SK-N-SH (cell line): ENCODE data around the gene TOR1A. TPM values are rescaled to one million over a fixed set of nuclear protein-coding genes. Genes with fewer than 3 reads are reported as not detected.

Experiments used
- CTCF ChIA-PET: fragments of 300-600, 350-600 bp; formaldehyde crosslinking; extraction: SDS; loops from one replicate; lab custom pipeline; 2021; lab: Yijun Ruan, JAX
- POLR2A ChIA-PET: fragments of 350-600 bp; sonication (Branson Sonifier 250); formaldehyde crosslinking; extraction: SDS; loops from one replicate; lab custom pipeline; 2020; ENCODE audit warnings: antibody characterized with exemption, inconsistent platforms; lab: Yijun Ruan, JAX
- DNase-seq: peaks from one replicate; pipeline ENCODE4 v3.0.0; 2012
- H2AFZ ChIP-seq: fragments of 200-600 bp; sonication (generic); 2 replicates; pipeline ENCODE4 v1.8.1; 2016; ENCODE audit warnings: antibody characterized with exemption, mild to moderate bottlenecking, low read depth
- H3F3A ChIP-seq: fragments of 200-600 bp; sonication (generic); replicated peaks from 2 replicates; pipeline ENCODE3; 2016; ENCODE audit warnings: antibody characterized with exemption, mild to moderate bottlenecking; ENCODE audit not compliant: insufficient read depth
- H3K27ac ChIP-seq, 2 experiments: fragments of 200-500 bp in 1 of 2; fragments of 200-600 bp in 1 of 2; sonication (Bioruptor generic) in 1 of 2; sonication (generic), shearing (Covaris generic) in 1 of 2; 2 replicates each; pipeline versions ENCODE4 v1.5.1 to v1.6.1; 2014 to 2016; ENCODE audit warnings: low read depth in 2 of 2, inconsistent platforms in 1 of 2, low read length in 1 of 2, mild to moderate bottlenecking in 1 of 2, mixed read lengths in 1 of 2
- H3K27me3 ChIP-seq: fragments of 200-600 bp; sonication (generic), shearing (Covaris generic); 2 replicates; pipeline ENCODE4 v1.6.1; 2016; ENCODE audit warnings: mixed run types; ENCODE audit not compliant: insufficient read depth
- H3K36me3 ChIP-seq, 2 experiments: fragments of 200-500 bp in 1 of 2; fragments of 200-600 bp in 1 of 2; sonication (Bioruptor generic) in 1 of 2; sonication (generic) in 1 of 2; replicated peaks in 1 of 2; 2 replicates each; pipeline versions ENCODE3 to v1.5.1; 2014 to 2016; ENCODE audit warnings: low read length in 1 of 2, mild to moderate bottlenecking in 1 of 2; ENCODE audit not compliant: insufficient read depth in 2 of 2, control insufficient read depth in 1 of 2
- H3K4me1 ChIP-seq, 2 experiments: fragments of 200-500 bp in 1 of 2; fragments of 200-600 bp in 1 of 2; sonication (Bioruptor generic) in 1 of 2; sonication (generic), shearing (Covaris generic) in 1 of 2; 2 replicates each; pipeline versions ENCODE4 v1.5.1 to v1.6.1; 2014 to 2016; ENCODE audit warnings: low read depth in 1 of 2, low read length in 1 of 2, mixed run types in 1 of 2; ENCODE audit not compliant: insufficient read depth in 2 of 2, control insufficient read depth in 1 of 2
- H3K4me2 ChIP-seq: fragments of 200-600 bp; sonication (generic), shearing (Covaris generic); 2 replicates; pipeline ENCODE4 v1.6.1; 2017; ENCODE audit warnings: mixed run types
- H3K4me3 ChIP-seq, 2 experiments: fragments of 200-500 bp in 1 of 2; fragments of 200-600 bp in 1 of 2; sonication (Bioruptor generic) in 1 of 2; sonication (generic), shearing (Covaris generic) in 1 of 2; 2 replicates each; pipeline versions ENCODE4 v1.5.1 to v1.8.1; 2014 to 2016; ENCODE audit warnings: low read depth in 2 of 2, inconsistent platforms in 1 of 2, low read length in 1 of 2, mild to moderate bottlenecking in 1 of 2, mixed read lengths in 1 of 2, moderate library complexity in 1 of 2
- H3K79me2 ChIP-seq: fragments of 200-600 bp; sonication (generic); 2 replicates; pipeline ENCODE4 v1.8.1; 2017; ENCODE audit warnings: mild to moderate bottlenecking; ENCODE audit not compliant: insufficient read depth
- H3K9ac ChIP-seq: fragments of 200-600 bp; sonication (generic); 2 replicates; pipeline ENCODE4 v1.6.1; 2017; ENCODE audit warnings: mixed run types
- H3K9me2 ChIP-seq: fragments of 200-600 bp; sonication (generic); 2 replicates; pipeline ENCODE4 v1.6.1; 2017; ENCODE audit warnings: mixed run types
- H3K9me3 ChIP-seq: fragments of 200-600 bp; sonication (generic); 2 replicates; pipeline ENCODE4 v1.6.1; 2017; ENCODE audit warnings: mixed run types, mild to moderate bottlenecking, moderate library complexity
- H4K20me1 ChIP-seq: fragments of 200-600 bp; sonication (generic); 2 replicates; pipeline ENCODE4 v1.6.1; 2017; ENCODE audit warnings: mild to moderate bottlenecking, mixed run types; ENCODE audit not compliant: insufficient read depth
- CHD2 ChIP-seq: fragments of 150-350 bp; IDR thresholded peaks from 2 replicates; pipeline ENCODE4 v1.6.1; 2018; ENCODE audit warnings: low read length; ENCODE audit not compliant: partially characterized antibody
- ELF1 ChIP-seq: IDR thresholded peaks from 2 replicates; pipeline ENCODE4 v1.4.0; 2012
- EP300 ChIP-seq, 2 experiments: IDR thresholded peaks; 2 replicates each; pipeline versions ENCODE4 v1.4.0 to v1.6.1; 2012; ENCODE audit warnings: borderline replicate concordance in 1 of 2, low read depth in 1 of 2, low read length in 1 of 2
- FOXM1 ChIP-seq: IDR thresholded peaks from 2 replicates; pipeline ENCODE4 v1.4.0; 2012; ENCODE audit warnings: low read depth, mild to moderate bottlenecking
- GABPA ChIP-seq: IDR thresholded peaks from 2 replicates; pipeline ENCODE4 v1.4.0; 2012; ENCODE audit warnings: low read depth, mild to moderate bottlenecking
- GATA2 ChIP-seq: sonication (generic); formaldehyde crosslinking; IDR thresholded peaks from 2 replicates; pipeline ENCODE4 v1.5.0; 2020; ENCODE audit warnings: mild to moderate bottlenecking, missing genetic modification reagents
- JUND ChIP-seq: IDR thresholded peaks from 2 replicates; pipeline ENCODE4 v1.4.0; 2012
- MAX ChIP-seq: IDR thresholded peaks from 2 replicates; pipeline ENCODE4 v1.4.0; 2012; ENCODE audit warnings: low read depth
- MEF2A ChIP-seq: IDR thresholded peaks from 2 replicates; pipeline ENCODE4 v1.4.0; 2012; ENCODE audit warnings: low read depth, borderline replicate concordance
- NFIC ChIP-seq: IDR thresholded peaks from 2 replicates; pipeline ENCODE4 v1.4.0; 2012; ENCODE audit warnings: borderline replicate concordance
- POLR2AphosphoS5 ChIP-seq: IDR thresholded peaks from 2 replicates; pipeline ENCODE4 v1.6.1; 2012; ENCODE audit warnings: low read depth, low read length
- RAD21 ChIP-seq: IDR thresholded peaks from 2 replicates; pipeline ENCODE4 v1.6.1; 2012; ENCODE audit warnings: mild to moderate bottlenecking, low read length
- REST ChIP-seq: IDR thresholded peaks from 2 replicates; pipeline ENCODE4 v1.6.1; 2012; ENCODE audit warnings: mild to moderate bottlenecking, low read depth, low read length, moderate library complexity
- RXRA ChIP-seq: IDR thresholded peaks from 2 replicates; pipeline ENCODE4 v1.4.0; 2012; ENCODE audit warnings: low read depth, mild to moderate bottlenecking, borderline replicate concordance
- TCF12 ChIP-seq: IDR thresholded peaks from 2 replicates; pipeline ENCODE4 v1.4.0; 2012
- USF1 ChIP-seq: IDR thresholded peaks from 2 replicates; pipeline ENCODE4 v1.4.0; 2012; ENCODE audit warnings: low read depth, borderline replicate concordance
- ZBTB33 ChIP-seq: IDR thresholded peaks from 2 replicates; pipeline ENCODE4 v1.4.0; 2012; ENCODE audit warnings: low read depth, borderline replicate concordance
- WGBS: methylation state at CpG from one replicate; pipeline ENCODE4 v1.1.6; 2017; ENCODE audit warnings: low lambda C conversion rate; 5-methylcytosine and 5-hydroxymethylcytosine counted together
- polyA plus RNA-seq, 3 experiments: library from polyadenylated mRNA; depleted of rRNA; stranded (reverse); fragments of >200 nt; gene quantifications; 2 replicates each; pipeline ENCODE4 v1.2.3, GENCODE V29; 2012
- TF ChIP-seq, protein P1 (sequence below): fragments of 150-350 bp; IDR thresholded peaks from 2 replicates; pipeline ENCODE4 v1.6.1; 2017; ENCODE audit warnings: antibody characterized with exemption, low read length, low read depth, borderline replicate concordance

The TOR1A gene
- polyA plus RNA-seq, 1 of the 3 experiments (the other 2 are of a cell fraction), result 85.3 TPM

GRCh38 chr9:129858167-129858962 lies 34.4 kb upstream of the TOR1A start:
- Histone ChIP-seq H3K4me1 (peaks cover 0 to 17% of the 10 kb centered on the region in 2 experiments; a peak in 1 of 4 replicates), H3K9me2 (no peaks in the 10 kb centered on the region), H3K4me2 (no peak overlapping the region), H3K36me3 (peaks cover 15 to 51% of the 10 kb centered on the region in 2 experiments), H3K9ac (no peak overlapping the region), H3K4me3 (no peak overlapping the region), H3K27ac (no peak overlapping the region), H3K27me3 (no peaks in the 10 kb centered on the region), H3K9me3 (no peaks in the 10 kb centered on the region), H3F3A (no peaks in the 10 kb centered on the region), H4K20me1 (no peaks in the 10 kb centered on the region), H2AFZ (no peak overlapping the region), H3K79me2 (no peaks in the 10 kb centered on the region)
- TF ChIP-seq POLR2AphosphoS5, result no peak
- TF ChIP-seq REST, result no peak
- no peak for TF ChIP-seq EP300 (IDR thresholded peaks at IDR 0.05; ENCODE audit: borderline replicate concordance in 1 of 2, low read depth in 1 of 2, low read length in 1 of 2)
- TF ChIP-seq TCF12, result no peak
- TF ChIP-seq RAD21, result no peak
- TF ChIP-seq FOXM1, result no peak
- no peak for TF ChIP-seq MAX
- WGBS, result 98% methylated on average over 7 of the region's 11 CpGs
- DNase-seq, result no peak
- ChIA-PET POLR2A (no interaction called here), CTCF (no interaction called here)

DNA sequence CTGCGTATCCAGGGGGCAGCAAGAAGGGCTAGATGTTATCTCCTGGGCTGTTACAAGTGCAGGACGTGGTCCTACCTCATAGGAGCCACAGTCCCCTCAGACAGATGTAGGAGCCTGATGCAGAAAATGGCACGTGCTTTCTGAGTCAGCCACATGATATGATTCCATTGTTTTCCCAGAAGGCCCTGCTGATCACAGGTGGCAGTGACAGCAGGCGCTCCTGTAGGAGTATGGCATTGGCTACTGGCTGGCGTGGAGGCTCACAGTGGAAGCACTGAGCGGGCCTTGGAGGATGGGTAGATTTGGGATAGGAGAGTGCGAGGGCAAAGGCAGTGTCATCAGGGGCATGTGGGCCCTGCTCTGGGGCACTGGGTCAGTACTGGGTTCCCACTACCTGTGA lies 33.3 kb upstream of the TOR1A start:
- WGBS, result 86% methylated on average over 5 of the region's 7 CpGs
- H3K9me2 ChIP-seq, result no peaks in the 10 kb centered on the region
- TF ChIP-seq GABPA, result no peak
- TF ChIP-seq GATA2 (CRISPR knock-in tag), result no peak
- TF ChIP-seq, protein P1, sequence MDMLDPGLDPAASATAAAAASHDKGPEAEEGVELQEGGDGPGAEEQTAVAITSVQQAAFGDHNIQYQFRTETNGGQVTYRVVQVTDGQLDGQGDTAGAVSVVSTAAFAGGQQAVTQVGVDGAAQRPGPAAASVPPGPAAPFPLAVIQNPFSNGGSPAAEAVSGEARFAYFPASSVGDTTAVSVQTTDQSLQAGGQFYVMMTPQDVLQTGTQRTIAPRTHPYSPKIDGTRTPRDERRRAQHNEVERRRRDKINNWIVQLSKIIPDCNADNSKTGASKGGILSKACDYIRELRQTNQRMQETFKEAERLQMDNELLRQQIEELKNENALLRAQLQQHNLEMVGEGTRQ, result no peak
- TF ChIP-seq FOXM1, result no peak
- no peak for TF ChIP-seq CHD2
- no peak for TF ChIP-seq JUND
- no peak for TF ChIP-seq RXRA
- no peak for TF ChIP-seq MEF2A
- TF ChIP-seq ZBTB33, result no peak
- no peak for TF ChIP-seq NFIC
- no peak for TF ChIP-seq USF1
- no peak for TF ChIP-seq TCF12
- no peak for TF ChIP-seq ELF1

More for the DNA sequence above, 33.3 kb upstream of the TOR1A start:
- Histone ChIP-seq H3K9ac (no peak overlapping the region), H2AFZ (no peak overlapping the region), H3K79me2 (no peaks in the 10 kb centered on the region), H3K4me2 (no peak overlapping the region), H3K9me3 (no peaks in the 10 kb centered on the region), H3K4me1 (peaks cover 0 to 23% of the 10 kb centered on the region in 2 experiments; a peak in 2 of 4 replicates), H3K4me3 (no peak overlapping the region), H4K20me1 (no peaks in the 10 kb centered on the region), H3F3A (no peaks in the 10 kb centered on the region), H3K27ac (no peak overlapping the region), H3K27me3 (no peaks in the 10 kb centered on the region), H3K36me3 (peaks cover 14 to 62% of the 10 kb centered on the region in 2 experiments)
- DNase-seq, result no peak
- ChIA-PET POLR2A (no interaction called here), CTCF (no interaction called here)
